H1 (cell line): ENCODE data around the gene PDGFD. TPM values are rescaled to one million over a fixed set of nuclear protein-coding genes. Genes with fewer than 3 reads are reported as not detected.

ENCODE experiments used
- SIN3A ChIP-seq, 2 experiments: IDR thresholded peaks in 1 of 2; conservative IDR thresholded peaks in 1 of 2; 2 replicates each; pipeline ENCODE4 v1.6.1; 2011 to 2012; ENCODE audit warnings: low read length in 2 of 2, improper control_type of control experiment in 1 of 2, low read depth in 1 of 2, mild to moderate bottlenecking in 1 of 2
- SIRT6 ChIP-seq: IDR thresholded peaks from one replicate; pipeline ENCODE4 v1.7.1; 2012; ENCODE audit warnings: low read length, inconsistent platforms
- SP2 ChIP-seq: IDR thresholded peaks from 2 replicates; pipeline ENCODE4 v1.6.1; 2012; ENCODE audit warnings: mild to moderate bottlenecking, low read length, inconsistent platforms
- TAF1 ChIP-seq: IDR thresholded peaks from 2 replicates; pipeline ENCODE4 v1.6.1; 2011; ENCODE audit warnings: mild to moderate bottlenecking, low read depth, low read length
- polyA plus RNA-seq, 7 experiments: library from polyadenylated mRNA; depleted of rRNA in 3 of 7; stranded (reverse) in 5 of 7; unstranded in 2 of 7; fragments of >200 nt in 5 of 7; fragments of 200-250 nt in 2 of 7; gene quantifications; 1 replicate in 5 of 7; 2 replicates in 1 of 7; 4 replicates in 1 of 7; pipeline versions ENCODE4 v1.2.1 to v1.2.3, GENCODE V29; 2011 to 2013; ENCODE audit warnings: missing spikeins in 2 of 7, mixed read lengths in 2 of 7
- total RNA-seq: library from RNA; stranded (reverse); fragmentation: NEBNext Ultra II Directional; extraction: Animal tissue kit (Norgen Biotek cat#: 25700); gene quantifications from 2 replicates; pipeline ENCODE4 v1.2.1, GENCODE V29; 2021

The PDGFD gene
- total and polyA plus RNA-seq, 2 of the 8 experiments (the other 6 are each of a cell fraction or from before 2014, with no cell fraction given) = 1.1 to 3.9 TPM

GRCh38 chr11:104043142-104043541 lies 120.8 kb downstream of the PDGFD start (continued):
- TF ChIP-seq TAF1 (no peak), SIRT6 (no peak), SIN3A (conservative IDR thresholded peaks at IDR 0.05 in 1 of 2, IDR thresholded peaks at IDR 0.05 in 1 of 2; ENCODE audit: low read depth in 1 of 2, low read length in 2 of 2) (no peak), SP2 (no peak)
- TF ChIP-seq, all 59 proteins: peak for 0
